K562 (cell line): ENCODE results near the gene EPC2. TPM values are rescaled to one million over a fixed set of nuclear protein-coding genes. Genes with fewer than 3 reads are reported as not detected.

ENCODE experiments used
- ATAC-seq: fragments of 200-7000 bp; cut with Tn5 transposase; 3 replicates; pipeline ENCODE4 v1.9.1; 2020; ENCODE audit warnings: moderate library complexity
- BruUV-seq: library from RNA; stranded (reverse); fragments of 400-500 nt; replicated peaks from 2 replicates; lab custom pipeline; 2021; lab: Mats Ljungman, UMichigan
- CTCF ChIA-PET: fragments of 300-600 bp; formaldehyde crosslinking; extraction: SDS; loops from one replicate; lab custom pipeline; 2021; ENCODE audit warnings: low intra/inter-chr PET ratio; lab: Yijun Ruan, JAX
- POLR2A ChIA-PET: fragments of 300-600, 350-650 bp; sonication (Branson Sonifier 250); formaldehyde crosslinking; extraction: SDS; loops from one replicate; lab custom pipeline; 2021; ENCODE audit warnings: antibody characterized with exemption, inconsistent platforms; lab: Yijun Ruan, JAX
- DNase-seq, 4 experiments: peaks; one replicate each; pipeline versions ENCODE4 v3.0.0 to v3.0.0-alpha.2; 2011 to 2018; ENCODE audit warnings: low spot score in 3 of 4, mixed read lengths in 3 of 4; ENCODE audit errors: extremely low read depth in 1 of 4
- FAIRE-seq: peaks from 2 replicates; lab custom pipeline; 2011; peaks lifted over from hg19 to GRCh38; lab: Jason Lieb, UNC
- H2AFZ ChIP-seq: 2 replicates; pipeline ENCODE4 v1.6.0; 2011; ENCODE audit warnings: low read depth, low read length, control low read depth, inconsistent platforms
- H3K27ac ChIP-seq: fragments of 200-600 bp; 3 replicates; pipeline ENCODE4 v1.8.0; 2011; ENCODE audit warnings: low read depth, mild to moderate bottlenecking, control low read depth, inconsistent platforms, low read length, moderate library complexity, mixed read lengths; ENCODE audit errors: extremely low read depth
- H3K27me3 ChIP-seq, 2 experiments: fragments of 300-600 bp in 1 of 2; 2 replicates in 1 of 2; 3 replicates in 1 of 2; pipeline versions ENCODE4 v1.6.0 to v1.8.0; 2011; ENCODE audit warnings: inconsistent platforms in 2 of 2, low read length in 2 of 2, mild to moderate bottlenecking in 1 of 2, mixed read lengths in 1 of 2, moderate library complexity in 1 of 2; ENCODE audit not compliant: control insufficient read depth in 2 of 2, insufficient read depth in 2 of 2
- H3K36me3 ChIP-seq: fragments of 300-600 bp; 3 replicates; pipeline ENCODE4 v1.8.0; 2011; ENCODE audit warnings: mild to moderate bottlenecking, low read length, inconsistent platforms; ENCODE audit not compliant: control insufficient read depth, insufficient read depth
- H3K4me1 ChIP-seq, 2 experiments: fragments of 200-600 bp in 1 of 2; replicated peaks in 1 of 2; 2 replicates in 1 of 2; 3 replicates in 1 of 2; pipeline versions ENCODE4 v1.5.1 to v1.8.0; 2011; ENCODE audit warnings: inconsistent platforms in 2 of 2, low read length in 2 of 2, mild to moderate bottlenecking in 1 of 2, mixed read lengths in 1 of 2, moderate library complexity in 1 of 2; ENCODE audit not compliant: control insufficient read depth in 2 of 2, insufficient read depth in 2 of 2
- H3K4me2 ChIP-seq: 2 replicates; pipeline ENCODE4 v1.6.1; 2011; ENCODE audit warnings: low read length, control low read depth, inconsistent platforms, mixed read lengths; ENCODE audit not compliant: insufficient read depth
- H3K4me3 ChIP-seq: fragments of 200-600 bp; sonication (generic), shearing (Covaris generic); 2 replicates; pipeline ENCODE4 v1.5.1; 2016; ENCODE audit warnings: control low read depth, inconsistent platforms
- H3K79me2 ChIP-seq: fragments of 200-600 bp; 3 replicates; pipeline ENCODE4 v1.8.0; 2011; ENCODE audit warnings: low read length, inconsistent platforms; ENCODE audit not compliant: control insufficient read depth, insufficient read depth
- H3K9ac ChIP-seq, 2 experiments: 2 replicates each; pipeline versions ENCODE4 v1.6.0 to v1.6.1; 2011; ENCODE audit warnings: low read depth in 2 of 2, low read length in 2 of 2, control low read depth in 1 of 2, inconsistent platforms in 1 of 2, mild to moderate bottlenecking in 1 of 2, mixed read lengths in 1 of 2; ENCODE audit not compliant: insufficient read depth in 1 of 2
- H3K9me1 ChIP-seq: one replicate; pipeline ENCODE4 v1.6.0; 2011; ENCODE audit warnings: inconsistent platforms, mild to moderate bottlenecking, low read length, moderate library complexity; ENCODE audit not compliant: control insufficient read depth, insufficient read depth
- H3K9me3 ChIP-seq: replicated peaks from 2 replicates; pipeline ENCODE4 v1.5.1; 2011; ENCODE audit warnings: low read depth, low read length, inconsistent platforms; ENCODE audit not compliant: control insufficient read depth, insufficient read depth
- H4K20me1 ChIP-seq: replicated peaks from 2 replicates; pipeline ENCODE4 v1.6.1; 2011; ENCODE audit warnings: low read length, inconsistent platforms, mixed read lengths; ENCODE audit not compliant: control insufficient read depth, insufficient read depth
- C11orf30 ChIP-seq: fragments of 450-650 bp; IDR thresholded peaks from 2 replicates; pipeline ENCODE4 v1.6.1; 2016; ENCODE audit warnings: low read depth, mild to moderate bottlenecking
- ELF2 ChIP-seq: fragments of 250-450 bp; sonication (Bioruptor Pico); IDR thresholded peaks from 2 replicates; pipeline ENCODE4 v1.5.0; 2021; ENCODE audit warnings: mild to moderate bottlenecking
- HDAC1 ChIP-seq, 2 experiments: fragments of 450-650 bp; IDR thresholded peaks; 2 replicates each; pipeline ENCODE4 v1.6.1; 2016 to 2017; ENCODE audit warnings: inconsistent platforms in 1 of 2, mild to moderate bottlenecking in 1 of 2, moderate library complexity in 1 of 2
- NCOA6 ChIP-seq: fragments of 450-650 bp; IDR thresholded peaks from 2 replicates; pipeline ENCODE4 v1.6.1; 2017; ENCODE audit warnings: mild to moderate bottlenecking
- NR0B1 ChIP-seq: fragments of 450-650 bp; IDR thresholded peaks from one replicate; pipeline ENCODE4 v1.6.1; 2018; ENCODE audit warnings: mild to moderate bottlenecking, moderate library complexity; ENCODE audit not compliant: partially characterized antibody
- XRCC3 ChIP-seq: fragments of 450-650 bp; IDR thresholded peaks from 2 replicates; pipeline ENCODE4 v1.6.1; 2017; ENCODE audit warnings: mild to moderate bottlenecking, moderate library complexity
- ZNF239 ChIP-seq: fragments of 250-450 bp; sonication (Bioruptor Pico); IDR thresholded peaks from 2 replicates; pipeline ENCODE4 v1.4.0; 2020; ENCODE audit warnings: mild to moderate bottlenecking
- WGBS: fragments of 100-300 bp; shearing (Covaris generic); methylation state at CpG from one replicate; pipeline ENCODE4 v1.1.6; 2016; ENCODE audit warnings: low coverage, mixed read lengths; ENCODE audit not compliant: insufficient coverage; ENCODE audit errors: missing lambda C conversion rate; 5-methylcytosine and 5-hydroxymethylcytosine counted together
- in situ Hi-C: fragments of 300-500 bp; cut with MboI; formaldehyde crosslinking; loops from 4 replicates; pipeline ENCODE4 v1.15.0; 2018; ENCODE audit warnings: inconsistent platforms, mixed read lengths
- intact Hi-C: fragments of 100-400 bp; cut with micrococcal nuclease; formaldehyde crosslinking; loops from 2 replicates; pipeline ENCODE4 v1.14.2; 2022
- polyA plus RNA-seq, 8 experiments: library from polyadenylated mRNA; depleted of rRNA in 4 of 8; stranded (reverse) in 5 of 8; unstranded in 3 of 8; fragments of >200 nt; fragmentation: Nextera tagmentation in 2 of 8; fragmentation: Illumina TruSeq in 1 of 8; extraction: Ambion mirVana in 2 of 8; extraction: Trizol in 1 of 8; gene quantifications; 2 replicates each; pipeline versions ENCODE4 v1.2.1 to v1.2.3, GENCODE V29; 2011 to 2014; ENCODE audit warnings: inconsistent platforms in 1 of 8, missing spikeins in 1 of 8
- total RNA-seq, 7 experiments: library from RNA; depleted of rRNA in 6 of 7; stranded (reverse); fragments of >200 nt in 6 of 7; fragmentation: Illumina TruSeq in 2 of 7; extraction: Trizol in 2 of 7; gene quantifications; 2 replicates each; pipeline versions ENCODE4 v1.2.1 to v1.2.3, GENCODE V29; 2011 to 2021; ENCODE audit warnings: low replicate concordance in 1 of 7

Gene EPC2
- total and polyA plus RNA-seq, 9 of the 15 experiments (the other 6 are each of a cell fraction or from before 2014, with no cell fraction given): 7.0 to 35.8 (median 29.1) TPM

GRCh38 chr2:148802448-148803220, 158.1 kb downstream of the EPC2 start:
- in situ Hi-C loops (no loop called here), intact Hi-C loops (no loop called here)
- no peaks in the 10 kb centered on the region for H3K9me3 ChIP-seq
- H3K9ac ChIP-seq: no peak overlapping the region
- no peaks in the 10 kb centered on the region for H3K4me1 ChIP-seq
- CTCF ChIA-PET: no interaction called here
- no peak for DNase-seq
- 0% methylated on average over 2 of the region's 2 CpGs for WGBS
- H4K20me1 ChIP-seq: no peaks in the 10 kb centered on the region
- no peak for TF ChIP-seq NCOA6
- TF ChIP-seq ZNF239 (CRISPR knock-in tag): no peak
- no peak for TF ChIP-seq HDAC1 (IDR thresholded peaks at IDR 0.05)
- TF ChIP-seq C11orf30: no peak
- TF ChIP-seq XRCC3: no peak
- TF ChIP-seq NR0B1: no peak
- TF ChIP-seq ELF2: no peak
- TF ChIP-seq, all 486 proteins: peak for 0
- no peaks in the 10 kb centered on the region for H3K27me3 ChIP-seq
- H3K4me3 ChIP-seq: no peak overlapping the region
- no peak for ATAC-seq
- FAIRE-seq: no peak
- no peak overlapping the region for H3K4me2 ChIP-seq
- no TSS peak for BruUV-seq
- POLR2A ChIA-PET: interaction anchor here (0.6 kb wide), 1 partner anchor 162 kb away, joined by 3 read pairs; no protein-coding TSS in a partner anchor
- H2AFZ ChIP-seq: no peak overlapping the region
- no peaks in the 10 kb centered on the region for H3K36me3 ChIP-seq
- H3K9me1 ChIP-seq: no peaks in the 10 kb centered on the region
- H3K27ac ChIP-seq: no peak overlapping the region
- H3K79me2 ChIP-seq: no peaks in the 10 kb centered on the region
